Sigmoid colon (tissue), 4 donors: ENCODE measurements around the gene AKAP12.

Experiments used
- CTCF ChIP-seq, 4 experiments: fragments of 450-650 bp in 3 of 4; fragments of 200-600 bp in 1 of 4; IDR thresholded peaks; one replicate each; pipeline ENCODE4 v1.5.1; 2016 to 2019; ENCODE audit warnings: antibody characterized with exemption in 4 of 4, mild to moderate bottlenecking in 3 of 4, moderate library complexity in 2 of 4
- EP300 ChIP-seq, 4 donors: sonication (generic); formaldehyde crosslinking; IDR thresholded peaks; one replicate each; pipeline ENCODE4 v1.6.1; 2017; ENCODE audit warnings: antibody characterized with exemption in 4 of 4
- POLR2A ChIP-seq, 2 donors: fragments of 450-650 bp; IDR thresholded peaks; one replicate each; pipeline ENCODE4 v1.6.1; 2016; ENCODE audit warnings: antibody characterized with exemption in 2 of 2, mild to moderate bottlenecking in 2 of 2, moderate library complexity in 2 of 2
- POLR2AphosphoS5 ChIP-seq, 4 donors: sonication (generic); formaldehyde crosslinking; IDR thresholded peaks; one replicate each; pipeline ENCODE4 v1.6.1; 2017; ENCODE audit warnings: antibody characterized with exemption in 4 of 4

- TF ChIP-seq POLR2AphosphoS5 (IDR thresholded peaks at IDR 0.05) = no peak
- TF ChIP-seq CTCF (IDR thresholded peaks at IDR 0.05) = no peak
- TF ChIP-seq POLR2A (IDR thresholded peaks at IDR 0.05) = no peak
- no peak for TF ChIP-seq EP300 (IDR thresholded peaks at IDR 0.05)
Observed at GRCh38 chr6:151280859-151281258, 41.1 kb downstream of the AKAP12 start.
